ENCODE measurements around the gene ZBTB17. TPM values are rescaled to one million over a fixed set of nuclear protein-coding genes. Genes with fewer than 3 reads are reported as not detected.

ZBTB17 gene
- total and polyA plus RNA-seq, 9 of the 15 experiments (the other 6 are each of a cell fraction or from before 2014, with no cell fraction given), result 1.1 to 53.4 (median 29.6) TPM

- Histone ChIP-seq H3K4me2 (ENCODE audit: insufficient read depth, low read length) (no peak overlapping the region), H3K4me1 (replicated peaks in 1 of 2; ENCODE audit: control insufficient read depth in 2 of 2, insufficient read depth in 2 of 2, low read length in 2 of 2) (peaks cover 20 to 71% of the 10 kb centered on the region in 2 experiments), H3K36me3 (ENCODE audit: control insufficient read depth, insufficient read depth, low read length) (no peaks in the 10 kb centered on the region), H3K79me2 (ENCODE audit: control insufficient read depth, insufficient read depth, low read length) (no peaks in the 10 kb centered on the region), H3K27ac (ENCODE audit: extremely low read depth, low read depth, low read length) (no peak overlapping the region), H3K4me3 (no peak overlapping the region), H3K9me3 (replicated peaks; ENCODE audit: control insufficient read depth, insufficient read depth, low read depth, low read length) (no peaks in the 10 kb centered on the region), H3K9me1 (ENCODE audit: control insufficient read depth, insufficient read depth, low read length) (no peaks in the 10 kb centered on the region), H3K9ac (ENCODE audit: insufficient read depth in 1 of 2, low read depth in 2 of 2, low read length in 2 of 2) (peak overlapping the region in 1 of 2 experiments; percentile 70; a peak in 2 of 4 replicates), H3K27me3 (ENCODE audit: control insufficient read depth in 2 of 2, insufficient read depth in 2 of 2, low read length in 2 of 2) (peaks cover 5 to 19% of the 10 kb centered on the region in 2 experiments; a peak in 2 of 5 replicates), H2AFZ (ENCODE audit: low read depth, low read length) (0 out of 2 replicates have a peak overlapping the region, but pooled peaks have one; percentile 69), H4K20me1 (replicated peaks; ENCODE audit: control insufficient read depth, insufficient read depth, low read length) (no peaks in the 10 kb centered on the region)
- BruUV-seq (replicated peaks), result no TSS peak
- TF ChIP-seq SMARCA5 (IDR thresholded peaks at IDR 0.05) (no peak), ZNF23 (CRISPR knock-in tag; IDR thresholded peaks at IDR 0.05) (no peak), GABPB2 (CRISPR knock-in tag; conservative IDR thresholded peaks at IDR 0.05) (no peak), RHOXF2B (CRISPR knock-in tag; conservative IDR thresholded peaks at IDR 0.05) (no peak), TFAM (CRISPR knock-in tag; conservative IDR thresholded peaks at IDR 0.05) (no peak), IRF2 (CRISPR knock-in tag; IDR thresholded peaks at IDR 0.05) (no peak), SIN3B (IDR thresholded peaks at IDR 0.05; ENCODE audit: low read depth) (no peak), RAD21 (CRISPR knock-in tag; conservative IDR thresholded peaks at IDR 0.05 in 1 of 2, IDR thresholded peaks at IDR 0.05 in 1 of 2) (no peak), ZNF311 (CRISPR knock-in tag; IDR thresholded peaks at IDR 0.05) (no peak), ZNF175 (CRISPR knock-in tag; IDR thresholded peaks at IDR 0.05; ENCODE audit: low read depth) (no peak), ZNF280B (CRISPR knock-in tag; IDR thresholded peaks at IDR 0.05) (no peak), RCOR1 (IDR thresholded peaks at IDR 0.05; ENCODE audit: borderline replicate concordance in 1 of 2, low read depth in 2 of 2, low read length in 2 of 2) (no peak), TAF15 (IDR thresholded peaks at IDR 0.05; ENCODE audit: low read depth, low read length) (no peak), SP1 (CRISPR knock-in tag; IDR thresholded peaks at IDR 0.05) (no peak), ESRRA (IDR thresholded peaks at IDR 0.05; ENCODE audit: borderline replicate concordance, low read depth) (no peak), ATF4 (CRISPR knock-in tag; IDR thresholded peaks at IDR 0.05) (no peak)
- in situ Hi-C loops (cut with MboI), result loop anchor here (10.0 kb wide), 1 partner anchor 46 kb away; no protein-coding TSS in a partner anchor
- ChIA-PET CTCF (ENCODE audit: low intra/inter-chr PET ratio) (no interaction called here), POLR2A (interaction anchor here (1.0 to 1.1 kb wide), 2 partner anchors 8 to 228 kb away, joined by 3 read pairs; no protein-coding TSS in a partner anchor)
- peak; percentile 29 for FAIRE-seq
- no peak for ATAC-seq
- no peak for DNase-seq (ENCODE audit: extremely low read depth in 1 of 4, low spot score in 3 of 4)
- intact Hi-C loops (cut with micrococcal nuclease), result no loop called here
- WGBS (ENCODE audit: insufficient coverage, low coverage, missing lambda C conversion rate), result 57% methylated on average over 4 of the region's 4 CpGs
Measured at GRCh38 chr1:16018308-16018707, 42.4 kb upstream of the ZBTB17 start.

Data from K562 (cell line).